Cardiac fibroblast (primary cell): ENCODE data around the gene NOL4L.
A peak's percentile ranks its signal among the peaks of the same experiment; 100 is the strongest.

Experiments used
- DNase-seq, 2 donors: peaks; one replicate each; pipeline versions ENCODE4 v3.0.0 to v3.0.0-alpha.2; 2010; ENCODE audit warnings: low read depth in 2 of 2
- H3K4me3 ChIP-seq, 2 donors: replicated peaks in 1 of 2; 1 replicate in 1 of 2; 2 replicates in 1 of 2; pipeline ENCODE4 v1.5.1; 2011; ENCODE audit warnings: low read depth in 2 of 2, low read length in 2 of 2, mild to moderate bottlenecking in 2 of 2, moderate library complexity in 1 of 2
- TF ChIP-seq, protein P1 (sequence below): IDR thresholded peaks from one replicate; pipeline ENCODE4 v1.5.1; 2011; ENCODE audit warnings: low read depth, mild to moderate bottlenecking, low read length, inconsistent platforms

Gene NOL4L

DNA sequence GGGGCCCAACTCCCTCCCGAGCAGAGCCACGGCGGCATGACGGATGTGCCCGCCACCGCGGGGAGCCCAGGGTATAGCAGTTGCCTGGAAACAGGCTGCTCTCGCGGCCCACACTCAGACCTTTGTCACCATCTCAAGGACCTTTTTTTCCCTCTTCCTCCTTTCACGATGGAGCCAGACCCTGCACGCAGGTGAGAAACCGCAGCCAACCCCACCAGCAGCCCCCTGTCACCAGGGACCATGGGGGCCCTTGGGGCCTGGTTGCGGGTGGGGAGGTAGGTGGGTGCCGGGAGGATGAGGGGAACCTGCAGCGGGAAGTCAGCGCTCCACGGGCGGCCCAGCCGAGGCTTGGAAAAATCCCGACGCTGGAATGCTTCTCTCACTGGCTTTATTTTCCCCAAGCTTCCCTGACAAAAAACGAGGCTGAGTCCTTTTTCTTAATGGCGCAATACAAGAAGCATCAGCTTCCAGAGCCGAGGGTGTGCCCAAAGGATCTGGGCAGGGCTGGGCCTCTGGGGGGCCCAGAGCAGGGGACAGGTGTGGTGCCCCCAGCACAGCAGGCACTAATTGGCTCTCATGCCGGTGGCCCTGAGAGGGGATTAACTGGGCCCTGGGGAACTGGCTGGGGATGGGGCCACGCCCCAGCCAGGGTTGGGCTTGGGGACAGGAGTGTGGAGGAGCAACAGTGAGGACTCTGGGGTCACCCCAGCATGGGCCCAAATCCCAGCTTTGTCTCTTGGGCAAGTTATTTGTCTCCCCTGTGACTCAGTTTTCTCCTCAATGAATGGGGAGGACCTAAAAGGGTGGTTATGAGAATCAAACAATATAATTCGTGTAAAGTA lies 23.9 kb downstream of the NOL4L start:
- TF ChIP-seq, protein P1, sequence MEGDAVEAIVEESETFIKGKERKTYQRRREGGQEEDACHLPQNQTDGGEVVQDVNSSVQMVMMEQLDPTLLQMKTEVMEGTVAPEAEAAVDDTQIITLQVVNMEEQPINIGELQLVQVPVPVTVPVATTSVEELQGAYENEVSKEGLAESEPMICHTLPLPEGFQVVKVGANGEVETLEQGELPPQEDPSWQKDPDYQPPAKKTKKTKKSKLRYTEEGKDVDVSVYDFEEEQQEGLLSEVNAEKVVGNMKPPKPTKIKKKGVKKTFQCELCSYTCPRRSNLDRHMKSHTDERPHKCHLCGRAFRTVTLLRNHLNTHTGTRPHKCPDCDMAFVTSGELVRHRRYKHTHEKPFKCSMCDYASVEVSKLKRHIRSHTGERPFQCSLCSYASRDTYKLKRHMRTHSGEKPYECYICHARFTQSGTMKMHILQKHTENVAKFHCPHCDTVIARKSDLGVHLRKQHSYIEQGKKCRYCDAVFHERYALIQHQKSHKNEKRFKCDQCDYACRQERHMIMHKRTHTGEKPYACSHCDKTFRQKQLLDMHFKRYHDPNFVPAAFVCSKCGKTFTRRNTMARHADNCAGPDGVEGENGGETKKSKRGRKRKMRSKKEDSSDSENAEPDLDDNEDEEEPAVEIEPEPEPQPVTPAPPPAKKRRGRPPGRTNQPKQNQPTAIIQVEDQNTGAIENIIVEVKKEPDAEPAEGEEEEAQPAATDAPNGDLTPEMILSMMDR, result no peak
- no peak for DNase-seq
- no peak overlapping the region for H3K4me3 ChIP-seq

DNA sequence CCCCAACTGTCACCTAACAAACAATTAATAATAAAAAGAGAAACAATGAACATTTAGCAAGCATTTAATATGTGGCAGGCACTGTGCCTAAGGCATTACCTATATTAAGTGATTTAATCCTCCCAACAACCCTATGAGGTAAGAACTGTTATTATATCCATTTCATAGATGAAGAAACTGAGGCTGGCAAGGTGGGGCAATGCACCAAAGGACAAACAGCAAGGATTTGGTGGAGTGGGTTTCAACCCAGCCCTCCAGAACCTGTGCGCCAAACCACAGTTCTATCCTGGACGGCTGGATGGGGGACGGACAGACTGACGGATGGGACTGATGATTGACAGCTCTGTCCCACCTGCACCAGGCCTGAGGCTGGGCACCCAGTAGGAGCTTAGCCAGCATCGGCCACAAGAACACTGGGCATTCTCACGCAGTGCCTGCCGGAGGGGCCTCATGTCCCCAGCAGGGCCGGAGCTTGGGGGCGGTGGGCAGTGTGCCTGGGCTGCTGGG lies 24.6 kb downstream of the NOL4L start:
- TF ChIP-seq, protein P1, result no peak
- no peak for DNase-seq
- no peak overlapping the region for H3K4me3 ChIP-seq

DNA sequence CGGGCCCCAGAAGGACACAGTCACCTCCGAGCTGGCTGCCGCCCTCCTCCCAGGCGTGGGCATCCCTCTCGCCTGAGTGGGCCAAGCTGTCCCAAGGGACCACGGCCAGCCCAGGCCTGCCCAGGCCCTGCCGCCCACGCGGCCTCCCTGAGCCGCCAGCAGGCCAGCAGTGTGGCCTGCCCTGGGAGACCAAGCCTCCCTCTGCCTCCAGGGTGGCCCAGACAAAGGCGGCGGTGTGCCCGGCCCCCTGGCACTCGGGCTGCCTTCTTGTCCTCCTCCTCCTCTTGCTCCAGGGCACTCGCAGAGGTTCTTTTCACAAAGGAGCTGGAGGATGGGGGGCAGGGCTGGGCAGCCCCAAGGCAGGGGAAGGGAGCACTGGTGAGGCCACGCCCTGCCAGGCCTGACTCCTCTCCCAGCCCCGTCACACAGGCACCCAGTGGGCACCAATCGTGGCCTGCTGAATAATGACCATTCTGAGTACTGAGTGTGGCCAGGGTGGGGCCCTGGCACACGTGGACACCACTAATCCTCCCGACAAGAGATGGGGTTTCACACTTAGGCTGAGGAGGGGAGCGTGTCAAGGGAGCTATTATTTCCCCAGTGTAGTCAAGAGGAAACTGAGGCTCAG lies 25.3 kb downstream of the NOL4L start:
- H3K4me3 ChIP-seq, result no peak overlapping the region
- peak in 1 of 2 donors; percentile 31 for DNase-seq
- TF ChIP-seq, protein P1, result no peak

DNA sequence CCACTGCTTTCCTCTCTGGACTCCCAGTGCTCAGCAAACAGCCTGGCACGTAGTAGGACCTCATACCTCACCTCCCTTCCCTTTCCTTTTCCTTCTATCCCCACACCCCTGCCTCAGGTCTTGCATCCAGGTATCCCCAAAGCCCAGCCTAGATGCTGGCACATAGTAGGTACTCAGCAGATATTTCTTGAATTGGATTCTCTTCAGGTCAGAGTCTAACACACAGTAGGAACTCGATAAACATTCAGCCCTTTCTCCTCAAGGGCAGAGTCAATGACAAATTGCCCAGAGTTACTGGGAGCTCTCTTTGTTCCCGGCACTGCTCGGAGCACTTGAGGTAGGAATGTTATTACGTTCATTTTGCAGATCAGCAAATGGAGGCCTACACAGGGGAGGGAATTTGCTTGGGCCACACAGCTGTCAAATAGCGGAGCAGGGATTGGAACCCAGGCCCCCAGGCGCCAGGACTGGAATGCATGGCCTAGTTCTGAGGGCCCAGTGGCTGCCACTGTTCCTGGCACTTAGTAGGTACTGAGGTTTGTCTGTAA lies 25.9 kb downstream of the NOL4L start:
- TF ChIP-seq, protein P1, result no peak
- no peak overlapping the region for H3K4me3 ChIP-seq
- no peak for DNase-seq

DNA sequence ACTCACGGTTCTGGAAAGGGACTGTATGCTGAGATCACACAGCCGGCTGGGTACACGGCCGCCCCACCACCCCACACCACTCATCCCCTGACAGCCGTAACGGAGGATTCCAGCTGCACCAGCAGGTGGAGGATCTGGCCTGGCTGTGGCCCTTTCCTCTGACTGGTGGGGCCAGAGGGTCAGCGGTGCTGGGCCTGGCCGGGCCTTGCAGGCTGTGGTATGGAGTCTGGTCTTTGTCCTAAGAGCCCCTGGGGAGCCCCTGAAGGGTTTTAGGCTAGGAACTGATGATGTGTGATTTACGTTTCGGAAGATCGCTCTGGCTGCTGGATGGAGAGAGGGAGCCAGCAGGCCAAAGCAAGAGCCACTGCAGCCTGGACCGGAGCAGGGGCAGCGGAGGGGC lies 26.6 kb downstream of the NOL4L start:
- TF ChIP-seq, protein P1, result no peak
- no peak for DNase-seq
- no peak overlapping the region for H3K4me3 ChIP-seq

DNA sequence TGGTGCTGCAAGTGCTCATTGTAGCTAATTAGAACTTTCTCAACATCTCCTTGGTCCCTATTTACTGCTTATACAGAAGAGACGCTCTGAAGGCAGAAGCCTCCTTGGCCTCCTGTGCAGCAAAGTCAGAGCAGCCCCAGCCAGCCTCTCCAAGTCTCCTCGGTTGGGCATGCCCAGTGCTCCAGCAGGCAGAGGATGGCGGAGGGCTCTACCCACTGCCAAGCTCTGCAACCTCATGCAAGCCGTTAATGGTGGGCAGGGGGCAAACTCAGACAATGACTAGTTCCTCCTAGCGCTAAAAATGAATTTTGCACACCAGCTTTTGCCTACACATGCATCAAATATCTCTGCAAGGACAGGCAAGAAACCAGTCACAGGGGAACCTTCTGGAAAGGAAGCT lies 27.8 kb downstream of the NOL4L start:
- TF ChIP-seq, protein P1, result no peak
- H3K4me3 ChIP-seq, result no peak overlapping the region
- DNase-seq, result no peak
